H1 (cell line): ENCODE measurements around the gene RESP18. TPM values are rescaled to one million over a fixed set of nuclear protein-coding genes. Genes with fewer than 3 reads are reported as not detected.
A peak's percentile ranks its signal among the peaks of the same experiment; 100 is the strongest.

ENCODE experiments used
- ATF3 ChIP-seq: IDR thresholded peaks from 2 replicates; pipeline ENCODE4 v1.6.1; 2011; ENCODE audit warnings: low read depth, mild to moderate bottlenecking, low read length; ENCODE audit not compliant: insufficient read depth
- BACH1 ChIP-seq: IDR thresholded peaks from 2 replicates; pipeline ENCODE4 v1.6.1; 2012; ENCODE audit warnings: low read length, improper control_type of control experiment
- BRCA1 ChIP-seq: IDR thresholded peaks from 2 replicates; pipeline ENCODE4 v1.6.1; 2012; ENCODE audit warnings: low read depth, low read length, improper control_type of control experiment
- CHD2 ChIP-seq: IDR thresholded peaks from 2 replicates; pipeline ENCODE4 v1.6.1; 2012; ENCODE audit warnings: low read length, improper control_type of control experiment
- CTCF ChIP-seq, 3 experiments: IDR thresholded peaks; 1 replicate in 2 of 3; 2 replicates in 1 of 3; pipeline versions ENCODE4 v1.5.1 to v1.6.1; 2011; ENCODE audit warnings: low read length in 3 of 3, mild to moderate bottlenecking in 3 of 3, inconsistent platforms in 2 of 3, low read depth in 1 of 3, moderate library complexity in 1 of 3; ENCODE audit not compliant: insufficient read depth in 1 of 3; ENCODE audit errors: control extremely low read depth in 1 of 3
- E2F6 ChIP-seq: IDR thresholded peaks from 2 replicates; pipeline ENCODE4 v1.6.1; 2012; ENCODE audit warnings: inconsistent platforms
- EZH2 ChIP-seq: fragments of 200-600 bp; sonication (generic); IDR thresholded peaks from 2 replicates; pipeline ENCODE4 v1.7.1; 2012; ENCODE audit warnings: low read depth, mild to moderate bottlenecking, moderate library complexity, low read length, inconsistent platforms; ENCODE audit not compliant: severe bottlenecking
- GABPA ChIP-seq: IDR thresholded peaks from 2 replicates; pipeline ENCODE4 v1.6.1; 2011; ENCODE audit warnings: mild to moderate bottlenecking, low read length, moderate library complexity, borderline replicate concordance; ENCODE audit not compliant: insufficient read depth
- KDM4A ChIP-seq: IDR thresholded peaks from one replicate; pipeline ENCODE4 v1.7.1; 2012; ENCODE audit warnings: low read depth, mild to moderate bottlenecking, moderate library complexity, low read length, inconsistent platforms; ENCODE audit not compliant: severe bottlenecking
- MAFK ChIP-seq: IDR thresholded peaks from 2 replicates; pipeline ENCODE4 v1.6.1; 2012; ENCODE audit warnings: low read depth, mild to moderate bottlenecking, improper control_type of control experiment, low read length
- NANOG ChIP-seq: IDR thresholded peaks from 2 replicates; pipeline ENCODE4 v1.6.1; 2011; ENCODE audit warnings: low read length, low read depth, mild to moderate bottlenecking, inconsistent platforms; ENCODE audit not compliant: insufficient read depth, poor library complexity, severe bottlenecking
- PHF8 ChIP-seq: fragments of 200-600 bp; sonication (generic); conservative IDR thresholded peaks from 2 replicates; pipeline ENCODE4 v1.7.1; 2012; ENCODE audit warnings: low read depth, mild to moderate bottlenecking, inconsistent platforms, low read length, moderate library complexity
- RXRA ChIP-seq: IDR thresholded peaks from 2 replicates; pipeline ENCODE4 v1.6.1; 2011; ENCODE audit warnings: low read depth, mild to moderate bottlenecking, low read length, moderate library complexity; ENCODE audit not compliant: insufficient read depth
- SIN3A ChIP-seq, 2 experiments: IDR thresholded peaks in 1 of 2; conservative IDR thresholded peaks in 1 of 2; 2 replicates each; pipeline ENCODE4 v1.6.1; 2011 to 2012; ENCODE audit warnings: low read length in 2 of 2, improper control_type of control experiment in 1 of 2, low read depth in 1 of 2, mild to moderate bottlenecking in 1 of 2
- SP4 ChIP-seq: IDR thresholded peaks from 2 replicates; pipeline ENCODE4 v1.6.1; 2012; ENCODE audit warnings: low read length, inconsistent platforms
- TAF1 ChIP-seq: IDR thresholded peaks from 2 replicates; pipeline ENCODE4 v1.6.1; 2011; ENCODE audit warnings: mild to moderate bottlenecking, low read depth, low read length
- TAF7 ChIP-seq: optimal IDR thresholded peaks from 2 replicates; pipeline ENCODE3; 2011; ENCODE audit warnings: low read depth, mild to moderate bottlenecking, inconsistent platforms, low read length, moderate library complexity, borderline replicate concordance
- YY1 ChIP-seq: IDR thresholded peaks from 2 replicates; pipeline ENCODE4 v1.6.1; 2011; ENCODE audit warnings: low read depth, mild to moderate bottlenecking, low read length
- polyA plus RNA-seq, 7 experiments: library from polyadenylated mRNA; depleted of rRNA in 3 of 7; stranded (reverse) in 5 of 7; unstranded in 2 of 7; fragments of >200 nt in 5 of 7; fragments of 200-250 nt in 2 of 7; gene quantifications; 1 replicate in 5 of 7; 2 replicates in 1 of 7; 4 replicates in 1 of 7; pipeline versions ENCODE4 v1.2.1 to v1.2.3, GENCODE V29; 2011 to 2013; ENCODE audit warnings: missing spikeins in 2 of 7, mixed read lengths in 2 of 7
- total RNA-seq: library from RNA; stranded (reverse); fragmentation: NEBNext Ultra II Directional; extraction: Animal tissue kit (Norgen Biotek cat#: 25700); gene quantifications from 2 replicates; pipeline ENCODE4 v1.2.1, GENCODE V29; 2021

Gene RESP18
- total and polyA plus RNA-seq, 2 of the 8 experiments (the other 6 are each of a cell fraction or from before 2014, with no cell fraction given), result not detected

GRCh38 chr2:219277703-219278654, 54.6 kb downstream of the RESP18 start (continued):
- TF ChIP-seq TAF7 (no peak), NANOG (no peak), CHD2 (no peak), BRCA1 (no peak), ATF3 (no peak), YY1 (peak; percentile 64; the same call in 1 of the 2 replicates), KDM4A (no peak), BACH1 (no peak), GABPA (no peak), MAFK (0 out of 2 replicates have a peak, but pooled peaks have one; percentile 6), SIN3A (conservative IDR thresholded peaks at IDR 0.05 in 1 of 2, IDR thresholded peaks at IDR 0.05 in 1 of 2; ENCODE audit: low read depth in 1 of 2, low read length in 2 of 2) (0 out of 4 replicates have a peak, but pooled peaks of 1 of the 2 experiments have one; percentile 36), RXRA (no peak), CTCF (IDR thresholded peaks at IDR 0.05; ENCODE audit: control extremely low read depth in 1 of 3, insufficient read depth in 1 of 3, low read depth in 1 of 3, low read length in 3 of 3) (peak in 2 of 3 experiments; percentile 90 to 98; a peak in 3 of 4 replicates), PHF8 (no peak), E2F6 (no peak), SP4 (0 out of 2 replicates have a peak, but pooled peaks have one; percentile 45), TAF1 (peak; percentile 46; the same call in 1 of the 2 replicates), EZH2 (no peak)
